ENCODE measurements around the gene OSTC. TPM values are rescaled to one million over a fixed set of nuclear protein-coding genes. Genes with fewer than 3 reads are reported as not detected.

OSTC gene
- total RNA-seq, 2 experiments from 2014 or later, result 21.8 to 25.5 TPM

GRCh38 chr4:108703966-108704365, 53.6 kb downstream of the OSTC start:
- Mint-ChIP-seq H3K36me3 (ENCODE audit: low read depth) (no peaks in the 10 kb centered on the region), H3K4me1 (ENCODE audit: low read depth) (peaks cover 29% of the 10 kb centered on the region), H3K4me3 (no peak overlapping the region), H3K27me3 (no peaks in the 10 kb centered on the region), H3K27ac (no peak overlapping the region), H3K9me3 (no peaks in the 10 kb centered on the region)
- intact Hi-C loops (cut with DNase I, micrococcal nuclease), result no loop called here
- no peak for DNase-seq
- Histone ChIP-seq H3K9me3 (ENCODE audit: control insufficient read depth in 1 of 2, insufficient read depth in 1 of 2, low read length in 2 of 2) (no peaks in the 10 kb centered on the region), H3K27me3 (ENCODE audit: control insufficient read depth in 1 of 2, insufficient read depth in 2 of 2, low read length in 2 of 2) (no peaks in the 10 kb centered on the region), H3K27ac (ENCODE audit: low read depth in 1 of 2, low read length in 2 of 2) (no peak overlapping the region), H3K4me1 (ENCODE audit: insufficient read depth, low read length) (peaks cover 18% of the 10 kb centered on the region), H3K36me3 (ENCODE audit: insufficient read depth, low read length) (no peaks in the 10 kb centered on the region), H3K4me3 (ENCODE audit: low read length) (no peak overlapping the region)
- no peak for ATAC-seq (ENCODE audit: poor library complexity)
- ChIA-PET CTCF (no interaction called here), POLR2A (no interaction called here)
- no peak for TF ChIP-seq CTCF (IDR thresholded peaks at IDR 0.05)

- H3K4me1 ChIP-seq (ENCODE audit: insufficient read depth, low read length), result peaks cover 11% of the 10 kb centered on the region
- Mint-ChIP-seq H3K36me3 (ENCODE audit: low read depth) (no peaks in the 10 kb centered on the region), H3K4me1 (ENCODE audit: low read depth) (peaks cover 19% of the 10 kb centered on the region), H3K9me3 (no peaks in the 10 kb centered on the region), H3K27me3 (no peaks in the 10 kb centered on the region), H3K4me3 (no peak overlapping the region), H3K27ac (no peak overlapping the region)
- no peak for TF ChIP-seq CTCF (IDR thresholded peaks at IDR 0.05)
- DNase-seq, result no peak
- ChIA-PET CTCF (interaction anchor here (0.6 to 0.9 kb wide), 2 partner anchors 12 to 66 kb away, joined by 3 read pairs; no protein-coding TSS in a partner anchor), POLR2A (no interaction called here)
- intact Hi-C loops (cut with DNase I, micrococcal nuclease), result no loop called here
- no peaks in the 10 kb centered on the region for H3K9me3 ChIP-seq (ENCODE audit: control insufficient read depth in 1 of 2, insufficient read depth in 1 of 2, low read length in 2 of 2)
- no peaks in the 10 kb centered on the region for H3K27me3 ChIP-seq (ENCODE audit: control insufficient read depth in 1 of 2, insufficient read depth in 2 of 2, low read length in 2 of 2)
- H3K27ac ChIP-seq (ENCODE audit: low read depth in 1 of 2, low read length in 2 of 2), result no peak overlapping the region
- ATAC-seq (ENCODE audit: poor library complexity), result no peak
- no peaks in the 10 kb centered on the region for H3K36me3 ChIP-seq (ENCODE audit: insufficient read depth, low read length)
- no peak overlapping the region for H3K4me3 ChIP-seq (ENCODE audit: low read length)
Observed at GRCh38 chr4:108706289-108706688, 55.9 kb downstream of the OSTC start.

GRCh38 chr4:108709234-108709633, 58.8 kb downstream of the OSTC start:
- no peak overlapping the region for H3K4me3 Mint-ChIP-seq

More at GRCh38 chr4:108709234-108709633, 58.8 kb downstream of the OSTC start:
- H3K4me1 ChIP-seq (ENCODE audit: insufficient read depth, low read length), result no peaks in the 10 kb centered on the region
- no peak overlapping the region for H3K27ac ChIP-seq (ENCODE audit: low read depth in 1 of 2, low read length in 2 of 2)
- intact Hi-C loops (cut with DNase I, micrococcal nuclease), result no loop called here
- no peaks in the 10 kb centered on the region for H3K27me3 Mint-ChIP-seq
- no peaks in the 10 kb centered on the region for H3K36me3 ChIP-seq (ENCODE audit: insufficient read depth, low read length)
- no peaks in the 10 kb centered on the region for H3K9me3 Mint-ChIP-seq
- no peak for TF ChIP-seq CTCF (IDR thresholded peaks at IDR 0.05)
- no peak overlapping the region for H3K4me3 ChIP-seq (ENCODE audit: low read length)
- ATAC-seq (ENCODE audit: poor library complexity) (no peak), DNase-seq (no peak)
- no peaks in the 10 kb centered on the region for H3K4me1 Mint-ChIP-seq (ENCODE audit: low read depth)
- CTCF ChIA-PET, result no interaction called here
- H3K27ac Mint-ChIP-seq, result no peak overlapping the region
- no peaks in the 10 kb centered on the region for H3K9me3 ChIP-seq (ENCODE audit: control insufficient read depth in 1 of 2, insufficient read depth in 1 of 2, low read length in 2 of 2)
- POLR2A ChIA-PET, result no interaction called here
- no peaks in the 10 kb centered on the region for H3K27me3 ChIP-seq (ENCODE audit: control insufficient read depth in 1 of 2, insufficient read depth in 2 of 2, low read length in 2 of 2)
- H3K36me3 Mint-ChIP-seq (ENCODE audit: low read depth), result no peaks in the 10 kb centered on the region
